Muscle layer of colon (tissue), 2 donors: ENCODE results near the gene CR1L.
"Not testable (repeated sequence)": the region's sequence is repeated elsewhere in the genome, so short reads cannot be mapped to it uniquely, and the experiment has no call there.

Source experiments
- H3K27ac ChIP-seq: one replicate; pipeline ENCODE4 v1.7.0; 2013; ENCODE audit warnings: low read depth, mild to moderate bottlenecking, low read length, moderate library complexity
- H3K27me3 ChIP-seq, 2 donors: one replicate each; pipeline ENCODE4 v1.7.0; 2013; ENCODE audit warnings: low read length in 2 of 2, mild to moderate bottlenecking in 2 of 2; ENCODE audit not compliant: insufficient read depth in 2 of 2, control insufficient read depth in 1 of 2
- H3K36me3 ChIP-seq: one replicate; pipeline ENCODE4 v1.7.0; 2013; ENCODE audit warnings: mild to moderate bottlenecking, low read length; ENCODE audit not compliant: insufficient read depth
- H3K4me1 ChIP-seq: one replicate; pipeline ENCODE4 v1.7.0; 2013; ENCODE audit warnings: mild to moderate bottlenecking, low read length; ENCODE audit not compliant: insufficient read depth
- H3K4me3 ChIP-seq, 2 donors: one replicate each; pipeline ENCODE4 v1.7.0; 2013; ENCODE audit warnings: low read length in 2 of 2, low read depth in 1 of 2, mild to moderate bottlenecking in 1 of 2, moderate library complexity in 1 of 2
- H3K9ac ChIP-seq: one replicate; pipeline ENCODE4 v1.7.0; 2013; ENCODE audit warnings: low read length
- H3K9me3 ChIP-seq: one replicate; pipeline ENCODE4 v1.7.0; 2013; ENCODE audit warnings: mild to moderate bottlenecking, low read length
- donor health status: abdominal sarcoma.
- donor health status: Adenocarcinoma of cecum.

CR1L gene

GRCh38 chr1:207738158-207738659 is 93.3 kb downstream of the CR1L start:
- H3K9ac ChIP-seq, H3K4me3 ChIP-seq, H3K27ac ChIP-seq, H3K9me3 ChIP-seq, H3K36me3 ChIP-seq, H3K27me3 ChIP-seq, H3K4me1 ChIP-seq: not testable (repeated sequence)

GRCh38 chr1:207740207-207740606 is 95.3 kb downstream of the CR1L start:
- Histone ChIP-seq H3K9me3 (no peaks in the 10 kb centered on the region), H3K27ac (no peak overlapping the region), H3K36me3 (no peaks in the 10 kb centered on the region), H3K9ac (no peak overlapping the region), H3K4me1 (no peaks in the 10 kb centered on the region), H3K27me3 (no peaks in the 10 kb centered on the region), H3K4me3 (no peak overlapping the region)

GRCh38 chr1:207742850-207743555 is 98.1 kb downstream of the CR1L start:
- Histone ChIP-seq H3K9ac (no peak overlapping the region), H3K36me3 (no peaks in the 10 kb centered on the region), H3K4me3 (no peak overlapping the region), H3K27me3 (no peaks in the 10 kb centered on the region), H3K27ac (no peak overlapping the region), H3K4me1 (no peaks in the 10 kb centered on the region), H3K9me3 (no peaks in the 10 kb centered on the region)

GRCh38 chr1:207744000-207744534 is 99.1 kb downstream of the CR1L start:
- H3K4me1 ChIP-seq, result no peaks in the 10 kb centered on the region
- no peak overlapping the region for H3K27ac ChIP-seq
- no peak overlapping the region for H3K4me3 ChIP-seq
- no peak overlapping the region for H3K9ac ChIP-seq
- no peaks in the 10 kb centered on the region for H3K9me3 ChIP-seq
- H3K27me3 ChIP-seq, result no peaks in the 10 kb centered on the region
- H3K36me3 ChIP-seq, result no peaks in the 10 kb centered on the region

- Histone ChIP-seq H3K27me3 (no peaks in the 10 kb centered on the region), H3K4me3 (no peak overlapping the region), H3K9ac (no peak overlapping the region), H3K36me3 (no peaks in the 10 kb centered on the region), H3K9me3 (no peaks in the 10 kb centered on the region), H3K4me1 (no peaks in the 10 kb centered on the region), H3K27ac (no peak overlapping the region)
Measured at GRCh38 chr1:207745285-207745684, 100.4 kb downstream of the CR1L start.

- Histone ChIP-seq H3K4me1 (peaks cover 6% of the 10 kb centered on the region), H3K9ac (no peak overlapping the region), H3K27me3 (no peaks in the 10 kb centered on the region), H3K4me3 (no peak overlapping the region), H3K36me3 (no peaks in the 10 kb centered on the region), H3K27ac (no peak overlapping the region), H3K9me3 (no peaks in the 10 kb centered on the region)
Measured at GRCh38 chr1:207745839-207746767, 101.2 kb downstream of the CR1L start.

- no peaks in the 10 kb centered on the region for H3K36me3 ChIP-seq
- H3K4me3 ChIP-seq, result no peak overlapping the region
- H3K4me1 ChIP-seq, result peaks cover 10% of the 10 kb centered on the region
- no peak overlapping the region for H3K9ac ChIP-seq
- H3K9me3 ChIP-seq, result no peaks in the 10 kb centered on the region
- no peaks in the 10 kb centered on the region for H3K27me3 ChIP-seq
- H3K27ac ChIP-seq, result no peak overlapping the region
Measured at GRCh38 chr1:207747627-207748492, 102.9 kb downstream of the CR1L start.

- Histone ChIP-seq H3K9me3 (no peaks in the 10 kb centered on the region), H3K4me3 (no peak overlapping the region), H3K9ac (no peak overlapping the region), H3K36me3 (no peaks in the 10 kb centered on the region), H3K27me3 (no peaks in the 10 kb centered on the region), H3K4me1 (peaks cover 20% of the 10 kb centered on the region), H3K27ac (no peak overlapping the region)
Measured at GRCh38 chr1:207748737-207749528, 104.0 kb downstream of the CR1L start.

- Histone ChIP-seq H3K27me3 (no peaks in the 10 kb centered on the region), H3K4me3 (peak overlapping the region; percentile 38 to 97), H3K9ac (peak overlapping the region; percentile 62), H3K9me3 (no peaks in the 10 kb centered on the region), H3K36me3 (no peaks in the 10 kb centered on the region), H3K4me1 (peaks cover 36% of the 10 kb centered on the region), H3K27ac (peak overlapping the region; percentile 89)
Measured at GRCh38 chr1:207750631-207751305, 105.8 kb downstream of the CR1L start.

- peak overlapping the region; percentile 89 for H3K27ac ChIP-seq
- H3K9ac ChIP-seq, result peak overlapping the region; percentile 62
- H3K4me1 ChIP-seq, result peaks cover 36% of the 10 kb centered on the region
- not testable (repeated sequence) for H3K9me3 ChIP-seq, H3K36me3 ChIP-seq, H3K27me3 ChIP-seq
- H3K4me3 ChIP-seq, result peak overlapping the region; percentile 38 to 97
Measured at GRCh38 chr1:207751463-207751789, 106.5 kb downstream of the CR1L start.
